AML-193 (cell line): ENCODE data around the gene AFG1L.
"Not testable (repeated sequence)": the region's sequence is repeated elsewhere in the genome, so short reads cannot be mapped to it uniquely, and the experiment has no call there.

Experiments used
- DNase-seq, 2 experiments: peaks; one replicate each; lab custom pipeline; 2025; lab: John Stamatoyannopoulos, UW

The AFG1L gene

DNA sequence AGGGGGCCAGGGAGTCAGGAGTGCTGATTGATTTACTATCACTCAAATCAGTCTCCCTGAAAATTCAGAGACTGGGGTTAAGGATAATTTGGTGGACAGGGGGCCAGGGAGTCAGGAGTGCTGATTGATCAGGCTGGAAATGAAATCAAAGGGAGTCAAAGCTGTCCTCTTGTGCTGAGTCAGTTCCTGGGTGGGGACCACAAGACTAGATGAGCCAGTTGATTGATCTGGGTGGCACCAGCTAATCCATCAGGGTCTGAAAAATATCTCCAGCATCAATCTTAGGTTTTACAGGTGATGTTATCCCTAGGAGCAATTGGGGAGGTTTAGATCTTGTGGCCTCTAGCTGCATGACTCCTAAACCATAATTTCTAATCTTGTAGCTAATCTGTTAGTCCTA is 6.1 kb upstream of the AFG1L start:
- DNase-seq, result no peak

DNA sequence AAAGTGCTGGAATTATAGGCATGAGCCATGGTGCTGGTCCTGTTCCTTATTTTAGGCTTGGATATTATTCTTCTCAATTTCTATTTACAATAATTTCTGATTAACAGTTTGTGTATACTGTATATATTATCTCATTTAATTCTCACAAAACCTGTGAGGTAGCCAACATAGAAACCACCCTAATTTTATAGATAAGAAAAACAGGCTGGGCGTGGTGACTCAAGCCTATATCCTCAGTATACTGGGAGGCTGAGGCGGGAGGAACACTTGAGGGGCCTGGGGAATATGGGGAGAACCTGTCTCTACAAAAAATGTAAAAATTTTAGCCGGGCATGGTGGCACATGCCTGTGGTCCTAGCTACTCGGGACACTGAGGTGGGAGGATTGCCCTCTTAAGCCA is 3.8 kb upstream of the AFG1L start:
- DNase-seq, result no peak

DNA sequence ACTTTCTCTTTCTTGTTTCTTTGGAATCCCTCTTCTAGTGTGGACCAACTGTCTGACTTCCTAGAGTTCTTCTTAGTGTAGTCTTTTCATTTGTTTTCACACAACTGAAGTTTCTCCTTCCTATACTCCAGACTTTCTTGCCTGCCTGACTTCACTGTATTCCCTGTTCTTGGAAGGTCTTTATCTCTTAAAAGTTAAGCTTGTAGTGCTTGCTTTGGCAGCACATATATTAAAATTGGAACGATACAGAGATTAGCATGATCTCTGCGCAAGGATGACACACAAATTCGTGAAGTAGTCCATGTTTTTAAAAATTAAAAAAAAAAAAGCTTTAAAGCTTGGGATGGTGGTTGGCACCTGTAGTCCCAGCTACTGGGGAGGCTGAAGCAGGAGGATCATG is 2.3 kb upstream of the AFG1L start:
- DNase-seq, result not testable (repeated sequence)

DNA sequence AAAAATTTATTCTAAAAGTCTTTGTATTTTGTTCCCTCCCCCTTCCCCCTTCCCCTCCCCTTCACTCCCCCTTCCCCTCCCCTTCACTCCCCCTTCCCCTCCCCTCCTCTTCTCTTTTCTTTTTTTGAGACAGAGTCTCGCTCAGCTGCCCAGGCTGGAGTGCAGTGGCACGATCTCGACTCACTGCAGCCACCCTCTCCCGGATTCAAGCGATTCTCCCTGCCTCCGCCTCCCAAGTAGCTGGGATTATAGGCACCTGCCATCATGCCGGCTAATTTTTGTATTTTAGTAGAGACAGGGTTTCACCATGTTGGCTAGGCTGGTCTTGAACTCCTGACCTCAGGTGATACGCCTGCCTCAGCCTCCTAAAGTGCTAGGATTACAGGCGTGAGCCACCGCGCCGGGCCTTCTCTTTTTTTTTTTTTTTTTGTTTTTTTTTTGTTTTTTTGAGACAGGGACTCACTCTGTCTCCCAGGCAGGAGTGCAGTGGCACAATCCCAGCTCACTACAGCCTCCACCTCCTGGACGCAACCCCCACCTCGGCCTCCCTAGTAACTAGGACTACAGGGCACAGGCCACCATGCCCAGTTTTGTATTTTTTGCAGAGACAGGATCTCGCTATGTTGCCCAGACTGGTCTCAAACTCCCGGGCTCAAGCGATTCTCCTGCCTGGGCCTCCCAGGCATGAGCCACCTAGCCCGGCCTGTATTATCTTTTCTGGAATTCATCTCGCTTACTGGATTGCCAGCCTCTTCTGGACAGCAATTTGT is 1.1 kb upstream of the AFG1L start:
- no peak for DNase-seq

DNA sequence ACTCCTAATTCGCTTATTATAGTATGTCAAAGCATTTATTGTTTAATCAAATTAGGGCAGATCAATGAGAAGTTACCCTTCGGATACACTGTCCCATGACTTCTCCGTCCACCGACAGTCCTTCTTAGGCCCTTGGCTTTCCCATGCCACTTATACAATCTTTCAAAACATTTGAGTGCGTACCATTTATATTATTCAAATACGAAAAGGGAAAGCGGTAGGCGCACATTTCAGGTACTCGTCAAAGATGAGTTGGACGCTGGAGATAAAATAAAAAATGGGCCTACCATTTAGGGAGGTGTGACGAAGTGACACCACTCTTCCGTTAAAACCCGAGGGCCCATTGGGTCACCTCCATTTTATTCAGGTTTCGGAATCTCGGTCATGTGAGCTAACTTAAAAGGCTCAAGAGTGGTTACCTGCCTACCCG is 542 bp upstream of the AFG1L start:
- DNase-seq, result no peak

DNA sequence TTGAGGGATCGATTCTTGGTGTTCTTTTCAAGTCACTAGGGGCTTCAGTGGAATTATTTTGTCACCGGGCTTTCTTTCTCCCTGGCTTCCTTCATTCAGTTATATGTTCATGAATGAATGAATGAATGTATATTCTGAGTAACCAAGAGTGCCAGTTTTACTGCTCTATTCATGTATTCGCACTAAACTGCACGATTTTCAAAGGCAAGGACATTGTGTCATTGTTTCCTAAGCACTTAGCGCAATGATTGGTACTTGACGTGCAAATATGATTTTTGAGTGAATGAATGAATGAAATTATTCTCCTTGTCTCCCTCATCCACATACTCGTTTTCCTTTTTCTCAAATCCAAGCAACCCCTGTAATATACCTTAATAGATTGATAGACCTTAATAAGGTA is 822 bp downstream of the AFG1L start:
- DNase-seq, result no peak

DNA sequence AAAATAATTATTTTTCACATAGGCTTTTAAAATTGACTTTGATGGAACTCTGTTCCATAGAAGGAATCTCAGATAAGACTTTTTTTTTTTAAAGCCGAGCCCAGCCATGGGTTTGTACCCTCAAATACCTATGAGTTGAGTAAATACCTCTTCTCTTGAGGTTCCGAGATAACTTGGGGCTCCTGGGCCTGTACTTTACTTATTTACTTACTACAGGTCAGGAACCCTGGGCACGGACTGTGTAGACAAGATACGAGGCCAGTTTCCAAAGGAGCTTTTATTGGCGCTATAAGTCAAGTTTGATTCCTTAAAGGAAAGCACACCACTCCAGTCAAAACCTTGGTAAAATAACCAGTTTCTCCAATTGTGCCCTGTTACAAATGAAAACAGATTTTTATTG is 7.5 kb downstream of the AFG1L start:
- DNase-seq, result no peak

DNA sequence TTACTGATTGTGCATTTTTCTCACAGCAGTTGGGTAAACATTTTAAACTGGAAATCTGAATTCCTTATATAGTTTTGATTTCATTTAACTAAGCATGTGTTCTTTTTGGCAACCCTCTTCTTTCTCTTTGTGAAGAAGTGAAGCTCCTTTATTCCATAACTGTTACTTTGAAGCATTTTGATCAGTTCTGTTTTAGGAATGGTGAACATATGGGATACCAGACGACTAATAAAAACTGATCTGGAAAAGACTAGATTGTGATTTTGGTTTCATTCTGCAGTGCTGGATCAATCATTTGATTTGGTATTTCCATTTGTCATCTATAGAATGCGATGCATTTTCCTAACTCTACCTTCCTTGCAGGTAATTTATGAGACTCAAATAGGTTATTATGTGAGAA is 9.8 kb downstream of the AFG1L start:
- no peak for DNase-seq

DNA sequence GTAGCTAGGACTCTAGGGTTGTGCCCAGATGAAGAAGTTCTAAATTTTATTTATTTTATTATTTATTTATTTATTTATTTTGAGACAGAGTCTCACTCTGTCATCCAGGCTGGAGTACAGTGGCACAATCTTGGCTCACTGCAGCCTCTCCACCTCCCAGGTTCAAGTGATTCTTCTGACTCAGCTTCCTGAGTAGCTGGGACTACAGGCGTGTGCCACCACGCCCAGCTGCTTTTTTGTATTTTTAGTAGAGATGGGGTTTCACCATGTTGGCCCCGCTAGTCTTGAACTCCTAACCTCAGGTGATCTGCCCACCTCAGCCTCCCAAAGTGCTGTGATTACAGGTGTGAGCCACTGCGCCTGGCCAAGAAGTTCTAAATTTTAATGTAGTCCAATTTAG is 13.8 kb downstream of the AFG1L start:
- not testable (repeated sequence) for DNase-seq

DNA sequence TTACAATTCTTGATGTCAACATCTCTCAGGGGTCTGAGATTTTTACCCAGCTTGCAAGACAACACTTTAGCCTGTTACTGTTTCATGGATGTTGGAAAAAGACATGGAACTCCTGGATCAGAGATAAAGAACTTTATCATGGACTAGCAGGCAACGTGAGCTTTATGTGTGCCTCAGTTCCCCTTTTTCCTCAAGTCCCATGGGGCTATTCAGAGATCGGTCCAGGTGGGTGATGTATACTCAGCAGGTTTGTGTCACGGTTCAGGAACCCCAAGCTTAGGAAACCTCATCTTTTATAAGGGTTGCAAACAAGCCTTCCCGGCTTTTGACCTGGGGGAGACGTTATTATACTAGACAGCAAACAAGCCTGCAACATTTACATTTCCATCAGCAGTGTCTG is 15.0 kb downstream of the AFG1L start:
- no peak for DNase-seq

DNA sequence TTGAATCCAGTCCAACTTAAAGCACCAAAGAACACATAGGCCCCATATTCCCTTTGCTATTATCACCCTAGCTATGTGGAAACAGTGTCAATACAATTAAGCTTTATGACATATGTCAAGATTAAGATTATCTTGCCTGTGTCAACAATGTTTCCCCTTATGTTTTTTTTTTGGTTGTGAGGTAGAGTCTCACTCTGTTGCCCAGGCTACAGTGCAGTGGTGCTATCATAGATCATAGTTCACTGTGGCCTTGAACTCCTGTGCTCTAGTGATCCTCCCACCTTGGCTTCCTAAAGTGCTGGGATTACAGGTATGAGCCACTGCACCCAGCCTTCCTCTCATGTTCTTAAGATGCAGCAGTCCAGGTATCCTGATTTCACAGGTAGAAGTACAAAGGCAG is 17.8 kb downstream of the AFG1L start:
- no peak for DNase-seq

DNA sequence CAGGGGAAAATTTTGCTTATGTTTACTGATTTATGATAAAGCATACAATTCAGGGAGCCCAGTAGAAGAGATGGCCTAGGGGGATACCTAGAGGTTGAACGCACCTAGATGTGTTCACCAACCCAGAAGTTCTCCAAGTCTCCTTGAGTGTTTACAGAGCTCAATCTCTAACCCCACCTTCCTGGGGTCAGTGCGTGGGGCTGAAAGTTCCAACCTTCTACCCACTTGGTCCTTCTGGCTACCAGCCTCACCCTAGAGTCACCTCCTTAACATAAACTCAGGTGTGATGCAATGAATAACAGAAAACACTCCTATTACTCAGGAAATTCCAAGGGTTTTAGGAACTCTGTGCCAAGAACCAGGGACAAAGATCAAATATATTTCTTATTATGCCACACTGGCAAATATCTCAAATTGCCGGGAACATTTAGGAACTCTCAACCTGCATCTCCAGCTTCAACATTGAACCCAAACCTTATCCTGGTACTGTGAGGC is 26.4 kb downstream of the AFG1L start:
- DNase-seq, result no peak

DNA sequence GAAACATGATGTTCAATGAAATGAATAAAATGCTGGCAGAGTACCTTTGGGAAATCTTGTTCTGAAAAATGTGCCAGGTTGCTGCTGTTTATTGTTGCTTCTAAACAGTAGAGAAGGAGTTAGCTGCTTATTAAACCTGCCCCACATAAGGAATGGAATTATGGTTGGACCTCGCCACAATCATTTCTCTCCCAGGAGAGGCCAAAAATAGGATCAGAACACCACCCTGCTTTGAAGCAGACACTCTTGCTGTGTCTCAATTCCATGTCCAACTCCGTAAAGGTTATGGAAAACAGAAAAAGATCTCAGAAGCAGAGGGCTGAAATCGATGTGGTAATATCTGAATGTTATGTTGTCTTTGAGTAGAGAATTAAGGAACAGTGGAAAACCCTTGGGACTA is 27.9 kb downstream of the AFG1L start:
- no peak for DNase-seq

DNA sequence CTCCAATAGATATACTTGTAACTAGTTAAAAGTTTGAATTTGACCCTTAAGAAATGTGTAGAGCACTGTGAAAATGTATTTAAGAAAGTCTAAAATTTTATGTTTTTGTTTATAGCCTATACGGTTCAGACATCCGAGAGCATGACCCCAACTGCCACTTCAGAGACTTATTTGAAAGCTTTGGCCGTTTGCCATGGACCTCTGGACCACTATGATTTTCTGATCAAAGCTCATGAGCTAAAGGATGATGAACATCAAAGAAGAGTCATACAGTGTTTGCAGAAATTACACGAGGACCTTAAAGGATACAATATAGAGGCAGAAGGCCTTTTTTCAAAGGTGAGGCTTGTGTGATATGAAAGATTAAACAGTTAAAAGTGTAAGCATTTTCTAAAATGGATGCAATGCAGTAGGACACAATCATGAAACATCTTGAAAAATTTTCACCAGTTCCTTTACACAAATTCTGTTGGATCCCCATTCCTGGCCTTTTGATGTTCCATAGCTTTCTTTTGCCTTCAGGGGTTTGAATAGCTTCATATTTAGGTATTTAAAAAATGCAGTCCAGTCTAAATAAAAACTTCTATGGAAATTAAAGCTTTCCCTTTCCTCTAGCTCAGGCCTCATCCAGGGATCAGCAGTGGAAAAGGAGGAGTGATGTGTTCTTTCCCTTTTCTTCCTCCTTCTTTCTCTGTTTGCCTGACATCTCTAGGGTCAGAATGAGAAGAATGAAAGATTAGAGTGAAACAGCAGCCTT is 29.0 kb downstream of the AFG1L start:
- no peak for DNase-seq

DNA sequence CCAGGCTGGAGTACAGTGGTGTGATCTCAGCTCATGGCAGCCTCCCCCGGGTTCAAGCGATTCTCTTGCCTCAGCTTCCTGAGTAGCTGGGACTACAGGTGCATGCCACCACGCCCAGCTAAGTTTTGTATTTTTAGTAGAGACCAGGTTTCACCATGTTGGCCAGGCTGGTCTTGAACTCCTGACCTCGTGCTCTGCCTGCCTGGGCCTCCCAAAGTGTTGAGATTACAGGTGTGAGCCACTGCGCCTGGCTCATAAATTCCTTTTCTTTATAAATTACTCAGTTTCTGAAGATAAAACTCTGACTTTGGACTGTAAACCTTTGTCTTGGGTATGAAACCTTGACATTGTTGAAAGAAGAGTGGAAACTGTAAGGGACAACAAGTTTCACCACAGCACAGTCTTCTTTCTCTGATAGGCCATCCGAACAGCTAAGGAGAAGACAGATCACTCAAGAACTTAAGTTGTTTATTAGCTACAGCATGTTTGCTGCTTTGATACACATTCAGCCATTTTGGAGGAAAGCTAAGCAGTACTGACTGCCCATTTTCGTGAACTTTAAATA is 35.4 kb downstream of the AFG1L start:
- DNase-seq, result not testable (repeated sequence)

DNA sequence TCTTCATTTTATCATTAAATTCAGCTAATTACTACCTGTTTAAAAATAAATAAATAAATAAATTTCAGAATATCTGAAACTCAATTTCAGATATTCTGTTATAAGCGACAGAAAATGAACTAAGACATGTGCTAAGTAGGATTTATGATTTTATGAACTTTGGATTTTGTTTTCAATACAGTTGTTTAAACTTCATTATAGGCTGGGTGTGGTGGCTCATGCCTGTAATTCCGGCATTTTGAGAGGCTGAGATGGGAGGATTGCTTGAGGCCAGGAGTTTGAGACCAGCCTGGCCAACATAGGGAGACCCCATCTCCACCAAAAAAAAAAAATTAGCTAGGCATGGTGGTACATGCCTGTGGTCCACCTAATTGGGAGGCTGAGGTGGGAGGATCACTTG is 36.0 kb downstream of the AFG1L start:
- DNase-seq, result no peak

DNA sequence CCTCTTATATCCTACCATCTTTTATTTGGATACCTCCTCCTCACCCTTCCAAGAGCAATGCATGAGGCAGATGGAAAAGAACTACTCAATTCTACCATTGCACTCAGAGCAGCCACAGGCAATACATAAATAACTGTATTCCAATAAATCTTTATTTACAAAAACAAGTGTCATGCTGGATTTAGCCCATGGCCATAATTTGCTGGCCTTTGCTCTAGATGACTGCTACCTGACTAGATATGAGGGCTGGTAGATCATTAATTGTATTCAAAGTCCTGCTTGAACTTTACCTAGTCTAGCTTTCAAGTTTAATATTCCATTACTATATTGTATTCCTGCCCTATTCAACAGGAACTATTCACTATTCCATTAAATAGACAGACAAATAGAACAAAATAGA is 37.1 kb downstream of the AFG1L start:
- no peak for DNase-seq

DNA sequence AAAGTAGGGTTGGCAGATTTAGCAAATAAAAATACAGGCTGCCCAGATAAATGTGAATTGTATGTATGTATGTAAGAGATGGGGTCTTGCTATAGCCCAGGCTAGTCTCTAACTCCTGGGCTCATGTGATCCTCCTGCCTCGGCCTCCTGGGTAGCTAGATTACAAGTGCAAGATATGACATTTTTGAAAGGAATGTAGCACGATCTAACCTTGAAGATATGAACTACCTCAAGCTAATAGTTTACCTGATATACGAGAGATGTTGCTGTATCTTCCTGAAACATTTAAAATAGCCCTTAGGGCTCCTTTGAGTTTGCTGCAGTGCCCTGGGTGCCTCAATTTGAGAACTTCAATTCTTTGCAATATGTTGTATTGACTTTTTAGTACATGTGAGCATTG is 42.1 kb downstream of the AFG1L start:
- no peak for DNase-seq

DNA sequence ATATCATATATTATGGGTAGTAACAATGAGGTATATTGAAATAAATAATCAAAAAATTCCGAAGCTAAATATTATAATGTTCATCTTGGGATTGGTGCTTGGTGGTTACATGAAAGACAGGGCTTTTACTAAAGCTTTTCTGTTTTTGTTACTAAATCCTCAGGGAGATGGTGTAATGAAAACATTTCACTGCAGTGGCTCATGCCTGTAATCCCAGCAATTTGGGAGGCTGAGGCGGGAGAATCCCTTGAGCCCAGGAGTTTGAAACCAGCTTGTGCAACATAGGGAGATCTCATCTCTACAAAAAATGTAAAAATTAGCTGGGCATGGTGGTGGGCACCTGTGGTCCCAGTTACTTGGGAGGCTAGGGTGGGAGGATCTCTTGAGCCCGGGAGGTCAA is 42.9 kb downstream of the AFG1L start:
- DNase-seq, result no peak

DNA sequence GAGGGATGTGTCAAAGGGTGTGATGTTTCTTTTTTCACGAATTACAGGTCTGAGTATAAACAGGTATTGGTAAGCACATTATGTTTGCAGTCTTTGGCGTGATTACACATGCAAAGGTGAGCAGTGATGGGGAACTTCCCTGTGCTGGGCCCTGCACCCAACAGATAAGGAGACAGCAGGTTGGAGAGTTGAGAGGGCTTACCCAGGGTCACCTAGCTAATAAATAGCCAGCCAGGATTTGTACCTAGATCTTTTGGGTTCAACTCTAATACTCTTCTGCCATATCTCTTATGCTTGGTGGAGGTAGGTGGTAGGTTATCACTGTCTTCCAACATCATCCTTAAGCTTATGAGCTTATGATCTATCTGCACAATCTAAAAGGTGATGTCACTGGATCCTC is 46.5 kb downstream of the AFG1L start:
- DNase-seq, result no peak

DNA sequence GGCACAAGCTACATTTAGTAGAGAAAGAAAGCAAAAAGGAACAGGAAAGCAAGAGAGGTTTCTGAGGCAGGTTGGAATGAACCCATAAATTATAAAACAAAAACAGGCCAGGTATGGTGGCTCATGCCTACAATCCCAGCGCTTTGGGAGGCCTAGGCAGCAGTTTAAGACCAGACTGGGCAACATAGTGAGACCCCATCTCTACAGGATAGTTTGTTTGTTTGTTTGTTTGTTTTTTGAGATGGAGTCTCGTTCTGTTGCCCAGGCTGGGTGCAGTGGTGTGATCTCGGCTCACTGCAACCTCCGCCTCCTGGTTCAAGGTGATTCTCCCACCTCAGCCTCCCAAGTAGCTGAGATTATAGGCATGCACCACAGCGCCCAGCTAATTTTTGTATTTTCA is 49.0 kb downstream of the AFG1L start:
- DNase-seq, result no peak

DNA sequence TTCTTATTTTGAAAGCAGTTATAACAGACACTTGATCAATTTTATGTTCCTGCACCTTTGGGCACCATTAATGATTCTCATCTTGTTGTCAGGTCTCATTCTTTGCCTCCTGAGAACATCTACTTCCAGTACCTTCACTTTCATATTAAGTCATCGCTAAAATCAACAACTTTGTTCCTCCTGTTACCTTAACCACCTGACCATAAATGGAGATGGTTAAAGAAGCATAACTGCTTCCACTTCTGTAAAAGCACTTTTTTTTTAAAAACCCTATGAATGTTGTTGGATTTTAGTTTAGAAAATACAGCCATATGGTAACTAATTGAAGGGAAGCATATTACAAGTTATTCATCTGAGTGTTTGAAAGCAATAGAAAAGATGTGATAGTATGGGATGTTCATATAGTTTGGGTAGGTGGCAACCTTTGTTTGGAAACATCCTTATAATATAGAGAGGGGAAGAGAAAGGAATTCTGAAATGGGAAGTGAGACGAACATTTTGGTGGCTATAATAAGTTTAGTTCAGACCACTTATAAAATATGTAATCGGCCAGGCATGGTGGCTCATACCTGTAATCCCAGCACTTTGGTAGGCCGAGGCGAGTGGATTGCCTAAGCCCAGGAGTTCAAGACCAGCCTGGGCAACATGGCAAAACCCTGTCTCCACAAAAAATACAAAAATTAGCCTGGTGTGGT is 53.9 kb downstream of the AFG1L start:
- no peak for DNase-seq

DNA sequence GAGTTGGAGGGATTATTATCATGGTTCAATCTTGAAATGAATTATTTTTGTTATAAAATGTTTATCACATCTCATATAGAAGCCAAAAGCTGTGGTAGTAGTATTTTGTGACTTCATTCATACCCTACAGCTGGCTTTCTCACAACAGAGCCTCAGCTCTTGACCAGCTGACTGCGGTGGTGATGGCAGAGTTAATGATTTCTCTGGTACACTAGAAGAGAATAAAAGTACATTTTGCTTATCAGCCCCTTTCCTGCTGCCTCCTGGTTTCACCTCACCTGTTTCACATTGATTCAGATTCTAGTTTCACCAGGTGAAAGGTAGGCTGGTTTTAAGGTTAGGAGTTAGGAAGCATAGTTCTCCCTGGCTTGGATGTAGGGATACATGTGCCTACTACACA is 55.7 kb downstream of the AFG1L start:
- no peak for DNase-seq
